HepG2 (cell line): Measurements from ENCODE around the gene FUT6. TPM values are rescaled to one million over a fixed set of nuclear protein-coding genes. Genes with fewer than 3 reads are reported as not detected.

Source experiments
- BRD4 ChIP-seq: sonication (generic); formaldehyde crosslinking; IDR thresholded peaks from 2 replicates; pipeline ENCODE4 v1.4.0; 2020; ENCODE audit warnings: missing genetic modification reagents
- CREM ChIP-seq, 2 experiments: sonication (generic) in 1 of 2; formaldehyde crosslinking in 1 of 2; IDR thresholded peaks; 2 replicates each; pipeline versions ENCODE4 v1.4.0 to v1.6.1; 2016 to 2020; ENCODE audit warnings: antibody characterized with exemption in 1 of 2, mild to moderate bottlenecking in 1 of 2, missing genetic modification reagents in 1 of 2
- GATAD2A ChIP-seq: IDR thresholded peaks from 2 replicates; pipeline ENCODE4 v1.6.1; 2016
- HDAC1 ChIP-seq: sonication (generic); formaldehyde crosslinking; IDR thresholded peaks from 2 replicates; pipeline ENCODE4 v1.5.1; 2020; ENCODE audit warnings: mild to moderate bottlenecking, missing genetic modification reagents
- IRF2 ChIP-seq: IDR thresholded peaks from 2 replicates; pipeline ENCODE4 v1.6.1; 2018; ENCODE audit warnings: missing genetic modification reagents, missing compliant biosample characterization
- RXRA ChIP-seq: sonication (generic); formaldehyde crosslinking; IDR thresholded peaks from 2 replicates; pipeline ENCODE4 v1.5.1; 2020; ENCODE audit warnings: missing genetic modification reagents
- SNAI1 ChIP-seq: sonication (generic); formaldehyde crosslinking; IDR thresholded peaks from 2 replicates; pipeline ENCODE4 v1.5.0; 2020; ENCODE audit warnings: mild to moderate bottlenecking, missing genetic modification reagents, borderline replicate concordance
- THAP11 ChIP-seq: IDR thresholded peaks from 2 replicates; pipeline ENCODE4 v1.6.1; 2016; ENCODE audit warnings: missing biosample characterization, missing genetic modification reagents
- ZIK1 ChIP-seq: sonication (generic); formaldehyde crosslinking; IDR thresholded peaks from 2 replicates; pipeline ENCODE4 v1.5.0; 2020; ENCODE audit warnings: mild to moderate bottlenecking, low read depth, missing genetic modification reagents, borderline replicate concordance
- ZNF138 ChIP-seq: sonication (generic); formaldehyde crosslinking; IDR thresholded peaks from 2 replicates; pipeline ENCODE4 v1.5.0; 2020; ENCODE audit warnings: mild to moderate bottlenecking, low read depth, missing genetic modification reagents
- ZNF143 ChIP-seq: sonication (generic); formaldehyde crosslinking; IDR thresholded peaks from 2 replicates; pipeline ENCODE4 v1.4.0; 2020; ENCODE audit warnings: missing genetic modification reagents
- ZNF235 ChIP-seq: sonication (generic); formaldehyde crosslinking; IDR thresholded peaks from 2 replicates; pipeline ENCODE4 v1.8.1; 2023; ENCODE audit warnings: mild to moderate bottlenecking, missing genetic modification reagents, borderline replicate concordance
- ZNF260 ChIP-seq: sonication (generic); formaldehyde crosslinking; IDR thresholded peaks from 2 replicates; pipeline ENCODE4 v1.4.0; 2020; ENCODE audit warnings: missing genetic modification reagents, low read depth, mild to moderate bottlenecking, borderline replicate concordance
- ZNF276 ChIP-seq: sonication (generic); formaldehyde crosslinking; IDR thresholded peaks from 2 replicates; pipeline ENCODE4 v1.4.0; 2020; ENCODE audit warnings: mild to moderate bottlenecking, low read depth, missing genetic modification reagents
- ZNF761 ChIP-seq: sonication (generic); formaldehyde crosslinking; conservative IDR thresholded peaks from 2 replicates; pipeline ENCODE4 v1.4.0; 2020; ENCODE audit warnings: mild to moderate bottlenecking, missing genetic modification reagents
- ZNF766 ChIP-seq: sonication (generic); formaldehyde crosslinking; IDR thresholded peaks from 2 replicates; pipeline ENCODE4 v1.5.0; 2020; ENCODE audit warnings: missing genetic modification reagents, borderline replicate concordance
- ZNF878 ChIP-seq: sonication (generic); formaldehyde crosslinking; IDR thresholded peaks from 2 replicates; pipeline ENCODE4 v1.8.1; 2023; ENCODE audit warnings: mild to moderate bottlenecking, missing genetic modification reagents, moderate library complexity
- polyA plus RNA-seq, 8 experiments: library from polyadenylated mRNA; depleted of rRNA in 3 of 8; stranded (reverse) in 7 of 8; unstranded in 1 of 8; fragments of >200 nt; fragmentation: Illumina TruSeq in 4 of 8; extraction: Trizol in 4 of 8; gene quantifications; 2 replicates each; pipeline versions ENCODE4 v1.2.1 to v1.2.3, GENCODE V29; 2011 to 2016; ENCODE audit warnings: low read depth in 4 of 8, missing spikeins in 1 of 8, mixed read lengths in 1 of 8; ENCODE audit not compliant: insufficient read depth in 1 of 8
- total RNA-seq, 5 experiments: library from RNA; depleted of rRNA; stranded (reverse); fragments of >200 nt; fragmentation: Illumina TruSeq; extraction: Trizol; gene quantifications; 2 replicates each; pipeline ENCODE4 v1.2.3, GENCODE V29; 2016; ENCODE audit warnings: low read depth in 1 of 5
- TF ChIP-seq, protein P1 (sequence below): sonication (generic); formaldehyde crosslinking; conservative IDR thresholded peaks from 2 replicates; pipeline ENCODE4 v1.5.0; 2020; ENCODE audit warnings: missing genetic modification reagents
- TF ChIP-seq, protein P2 (sequence below): sonication (generic); formaldehyde crosslinking; IDR thresholded peaks from 2 replicates; pipeline ENCODE4 v1.4.0; 2020; ENCODE audit warnings: missing genetic modification reagents
- TF ChIP-seq, protein P3 (sequence below): sonication (generic); formaldehyde crosslinking; conservative IDR thresholded peaks from 2 replicates; pipeline ENCODE4 v1.8.0; 2022; ENCODE audit warnings: low read depth, missing genetic modification reagents
- TF ChIP-seq, protein P4 (sequence below): sonication (generic); formaldehyde crosslinking; IDR thresholded peaks from 2 replicates; pipeline ENCODE4 v1.4.0; 2020; ENCODE audit warnings: low read depth, mild to moderate bottlenecking, missing genetic modification reagents

Gene FUT6
- total and polyA plus RNA-seq, 2 of the 13 experiments (the other 11 are each of a cell fraction or from before 2014, with no cell fraction given): 8.2 to 27.7 TPM

GRCh38 chr19:5790559-5791520 is 48.7 kb downstream of the FUT6 start, which contains the start of gene DUS3L (continued):
- TF ChIP-seq, protein P1, sequence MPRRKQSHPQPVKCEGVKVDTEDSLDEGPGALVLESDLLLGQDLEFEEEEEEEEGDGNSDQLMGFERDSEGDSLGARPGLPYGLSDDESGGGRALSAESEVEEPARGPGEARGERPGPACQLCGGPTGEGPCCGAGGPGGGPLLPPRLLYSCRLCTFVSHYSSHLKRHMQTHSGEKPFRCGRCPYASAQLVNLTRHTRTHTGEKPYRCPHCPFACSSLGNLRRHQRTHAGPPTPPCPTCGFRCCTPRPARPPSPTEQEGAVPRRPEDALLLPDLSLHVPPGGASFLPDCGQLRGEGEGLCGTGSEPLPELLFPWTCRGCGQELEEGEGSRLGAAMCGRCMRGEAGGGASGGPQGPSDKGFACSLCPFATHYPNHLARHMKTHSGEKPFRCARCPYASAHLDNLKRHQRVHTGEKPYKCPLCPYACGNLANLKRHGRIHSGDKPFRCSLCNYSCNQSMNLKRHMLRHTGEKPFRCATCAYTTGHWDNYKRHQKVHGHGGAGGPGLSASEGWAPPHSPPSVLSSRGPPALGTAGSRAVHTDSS (CRISPR knock-in tag): no peak
- TF ChIP-seq IRF2: peak; percentile 93
- peak; percentile 52; the same call in 1 of the 2 replicates for TF ChIP-seq SNAI1 (CRISPR knock-in tag)
- TF ChIP-seq BRD4 (CRISPR knock-in tag): peak; percentile 72; the same call in 1 of the 2 replicates
- peak; percentile 79; the same call in 1 of the 2 replicates for TF ChIP-seq RXRA (CRISPR knock-in tag)
- TF ChIP-seq ZNF761: peak; percentile 62; the same call in 1 of the 2 replicates
- TF ChIP-seq, protein P2, sequence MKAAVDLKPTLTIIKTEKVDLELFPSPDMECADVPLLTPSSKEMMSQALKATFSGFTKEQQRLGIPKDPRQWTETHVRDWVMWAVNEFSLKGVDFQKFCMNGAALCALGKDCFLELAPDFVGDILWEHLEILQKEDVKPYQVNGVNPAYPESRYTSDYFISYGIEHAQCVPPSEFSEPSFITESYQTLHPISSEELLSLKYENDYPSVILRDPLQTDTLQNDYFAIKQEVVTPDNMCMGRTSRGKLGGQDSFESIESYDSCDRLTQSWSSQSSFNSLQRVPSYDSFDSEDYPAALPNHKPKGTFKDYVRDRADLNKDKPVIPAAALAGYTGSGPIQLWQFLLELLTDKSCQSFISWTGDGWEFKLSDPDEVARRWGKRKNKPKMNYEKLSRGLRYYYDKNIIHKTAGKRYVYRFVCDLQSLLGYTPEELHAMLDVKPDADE (CRISPR knock-in tag): no peak
- TF ChIP-seq ZNF138 (CRISPR knock-in tag): peak; percentile 62; the same call in 1 of the 2 replicates
- no peak for TF ChIP-seq ZNF878 (CRISPR knock-in tag)
- TF ChIP-seq ZNF235 (CRISPR knock-in tag): 0 out of 2 replicates have a peak, but pooled peaks have one; percentile 52
- TF ChIP-seq THAP11 (CRISPR knock-in tag): peak; percentile 98
- TF ChIP-seq ZIK1: peak; percentile 80; the same call in 1 of the 2 replicates
- TF ChIP-seq ZNF766: peak; percentile 15; the same call in 1 of the 2 replicates
- peak; percentile 96 for TF ChIP-seq HDAC1
- TF ChIP-seq ZNF143 (CRISPR knock-in tag): peak; percentile 95
- TF ChIP-seq, protein P3, sequence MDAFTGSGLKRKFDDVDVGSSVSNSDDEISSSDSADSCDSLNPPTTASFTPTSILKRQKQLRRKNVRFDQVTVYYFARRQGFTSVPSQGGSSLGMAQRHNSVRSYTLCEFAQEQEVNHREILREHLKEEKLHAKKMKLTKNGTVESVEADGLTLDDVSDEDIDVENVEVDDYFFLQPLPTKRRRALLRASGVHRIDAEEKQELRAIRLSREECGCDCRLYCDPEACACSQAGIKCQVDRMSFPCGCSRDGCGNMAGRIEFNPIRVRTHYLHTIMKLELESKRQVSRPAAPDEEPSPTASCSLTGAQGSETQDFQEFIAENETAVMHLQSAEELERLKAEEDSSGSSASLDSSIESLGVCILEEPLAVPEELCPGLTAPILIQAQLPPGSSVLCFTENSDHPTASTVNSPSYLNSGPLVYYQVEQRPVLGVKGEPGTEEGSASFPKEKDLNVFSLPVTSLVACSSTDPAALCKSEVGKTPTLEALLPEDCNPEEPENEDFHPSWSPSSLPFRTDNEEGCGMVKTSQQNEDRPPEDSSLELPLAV (CRISPR knock-in tag): no peak
- TF ChIP-seq, protein P4, sequence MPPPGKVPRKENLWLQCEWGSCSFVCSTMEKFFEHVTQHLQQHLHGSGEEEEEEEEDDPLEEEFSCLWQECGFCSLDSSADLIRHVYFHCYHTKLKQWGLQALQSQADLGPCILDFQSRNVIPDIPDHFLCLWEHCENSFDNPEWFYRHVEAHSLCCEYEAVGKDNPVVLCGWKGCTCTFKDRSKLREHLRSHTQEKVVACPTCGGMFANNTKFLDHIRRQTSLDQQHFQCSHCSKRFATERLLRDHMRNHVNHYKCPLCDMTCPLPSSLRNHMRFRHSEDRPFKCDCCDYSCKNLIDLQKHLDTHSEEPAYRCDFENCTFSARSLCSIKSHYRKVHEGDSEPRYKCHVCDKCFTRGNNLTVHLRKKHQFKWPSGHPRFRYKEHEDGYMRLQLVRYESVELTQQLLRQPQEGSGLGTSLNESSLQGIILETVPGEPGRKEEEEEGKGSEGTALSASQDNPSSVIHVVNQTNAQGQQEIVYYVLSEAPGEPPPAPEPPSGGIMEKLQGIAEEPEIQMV (CRISPR knock-in tag): peak; percentile 83
- peak; percentile 39 for TF ChIP-seq GATAD2A
- peak; percentile 96 for TF ChIP-seq CREM (IDR thresholded peaks at IDR 0.05)
- no peak for TF ChIP-seq CREM (CRISPR knock-in tag; IDR thresholded peaks at IDR 0.05)
- no peak; the same call in 1 of the 2 replicates for TF ChIP-seq ZNF276 (CRISPR knock-in tag)
- no peak for TF ChIP-seq ZNF260 (CRISPR knock-in tag)
